AG20443 (cell line): ENCODE results near the gene TBC1D20.
A peak's percentile ranks its signal among the peaks of the same experiment; 100 is the strongest.
"Not testable (repeated sequence)": the region's sequence is repeated elsewhere in the genome, so short reads cannot be mapped to it uniquely, and the experiment has no call there.

Experiments
- DNase-seq: peaks from one replicate; pipeline ENCODE4 v3.0.0; 2012; ENCODE audit warnings: low spot score, mixed read lengths

TBC1D20 gene, protein sequence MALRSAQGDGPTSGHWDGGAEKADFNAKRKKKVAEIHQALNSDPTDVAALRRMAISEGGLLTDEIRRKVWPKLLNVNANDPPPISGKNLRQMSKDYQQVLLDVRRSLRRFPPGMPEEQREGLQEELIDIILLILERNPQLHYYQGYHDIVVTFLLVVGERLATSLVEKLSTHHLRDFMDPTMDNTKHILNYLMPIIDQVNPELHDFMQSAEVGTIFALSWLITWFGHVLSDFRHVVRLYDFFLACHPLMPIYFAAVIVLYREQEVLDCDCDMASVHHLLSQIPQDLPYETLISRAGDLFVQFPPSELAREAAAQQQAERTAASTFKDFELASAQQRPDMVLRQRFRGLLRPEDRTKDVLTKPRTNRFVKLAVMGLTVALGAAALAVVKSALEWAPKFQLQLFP

DNA sequence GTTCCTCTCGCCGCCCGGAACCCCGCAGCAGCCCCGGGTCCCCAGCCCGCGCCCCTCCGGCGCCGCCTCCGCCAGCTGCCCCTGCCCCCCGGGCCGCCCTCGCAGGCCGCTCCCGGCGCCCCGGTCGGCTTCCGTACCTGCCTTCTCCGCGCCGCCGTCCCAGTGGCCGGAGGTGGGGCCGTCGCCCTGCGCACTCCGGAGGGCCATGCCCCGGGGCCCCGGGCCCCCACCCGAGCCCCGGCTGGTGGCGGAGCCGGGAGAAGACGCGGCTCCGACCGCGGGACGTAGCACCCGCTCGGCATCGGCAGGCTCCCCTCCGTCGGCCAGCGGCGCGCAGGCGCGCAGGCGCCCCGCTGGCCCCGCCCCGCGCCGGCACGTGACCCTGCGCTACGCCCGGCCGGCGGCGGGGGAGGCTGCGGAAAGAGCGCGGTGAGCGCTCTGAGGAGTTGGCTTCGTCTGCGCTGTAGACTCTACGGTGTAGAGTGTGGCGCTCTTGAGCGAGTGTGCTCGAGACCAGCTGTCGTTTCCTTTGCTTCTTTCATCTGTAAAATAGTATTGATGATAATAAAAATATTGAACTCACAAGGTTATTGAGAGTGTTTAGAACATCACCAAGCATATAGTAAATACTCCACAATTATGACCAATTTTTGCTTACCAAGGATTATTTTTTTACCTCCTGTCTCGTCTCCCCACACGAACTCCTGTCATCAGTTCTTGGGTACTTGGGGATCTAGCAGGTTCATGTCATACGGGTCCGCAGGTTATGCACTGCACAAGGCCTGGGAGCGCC, at the start of gene TBC1D20:
TSS of gene TBC1D20 (minus strand) at position 335 of the 793 bp plus-strand sequence. CDS start at position 207, 128 bp downstream.
- DNase-seq, result peak; percentile 98

DNA sequence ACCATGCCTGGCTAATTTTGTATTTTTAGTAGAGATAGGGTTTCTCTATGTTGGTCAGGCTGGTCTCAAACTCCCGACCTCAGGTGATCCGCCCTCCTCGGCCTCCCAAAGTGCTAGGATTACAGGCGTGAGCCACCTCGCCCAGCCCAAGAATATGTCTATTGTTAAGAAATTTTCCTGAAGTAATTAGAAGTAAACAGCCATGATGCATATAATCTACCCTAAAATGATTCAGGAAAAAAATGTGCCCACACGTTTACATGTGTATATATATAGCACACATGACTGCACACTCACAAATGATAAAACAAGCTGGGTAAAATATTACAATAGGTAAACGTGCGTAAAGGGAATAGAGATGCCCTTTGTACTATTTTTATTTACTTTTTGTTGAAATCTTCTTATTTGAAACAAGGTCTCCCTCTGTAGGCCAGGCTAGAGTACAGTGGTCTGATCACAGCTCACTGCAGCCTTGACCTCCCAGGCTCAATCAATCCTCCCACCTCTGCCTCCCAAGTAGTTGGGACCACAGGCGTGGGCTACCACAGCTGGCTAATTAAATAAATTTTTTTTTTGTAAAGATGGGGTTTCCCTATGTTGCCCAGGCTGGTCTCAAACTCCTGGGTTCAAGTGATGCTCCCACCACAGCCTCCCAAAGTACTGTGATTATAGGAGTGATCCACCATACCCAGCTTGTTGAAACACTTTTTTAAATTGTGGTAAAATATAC, 48.2 kb upstream of the TBC1D20 start:
- DNase-seq, result not testable (repeated sequence)

GRCh38 chr20:508364-508787, 46.0 kb upstream of the TBC1D20 start:
- DNase-seq, result not testable (repeated sequence)

DNA sequence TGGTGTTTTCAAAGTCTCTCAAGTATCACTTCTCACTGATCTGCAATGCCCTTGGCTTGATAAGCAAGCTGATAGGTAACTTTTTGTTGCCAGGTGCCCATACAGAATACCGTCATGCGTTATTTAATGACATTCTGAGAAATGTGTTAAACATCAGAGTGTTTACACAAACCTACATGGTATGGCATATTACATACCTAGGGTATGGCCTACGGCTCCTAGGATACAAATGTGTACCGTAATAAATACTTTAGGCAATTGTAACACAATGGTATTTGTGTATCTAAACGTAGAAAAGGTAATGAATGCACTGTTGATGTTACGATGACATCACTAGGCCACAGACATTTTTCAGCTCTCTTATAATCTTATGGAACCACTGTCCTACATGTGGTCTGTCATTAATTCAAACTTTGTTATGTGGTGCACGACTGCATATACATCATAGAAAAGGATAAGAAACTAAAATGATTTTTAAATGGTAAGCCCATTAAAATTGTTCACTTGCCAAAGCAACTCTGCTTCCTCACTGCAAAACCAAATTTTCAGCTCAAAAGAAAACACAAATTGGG, 45.5 kb upstream of the TBC1D20 start:
- DNase-seq, result no peak

- no peak for DNase-seq
Observed at GRCh38 chr20:507006-507758, 44.8 kb upstream of the TBC1D20 start.

DNA sequence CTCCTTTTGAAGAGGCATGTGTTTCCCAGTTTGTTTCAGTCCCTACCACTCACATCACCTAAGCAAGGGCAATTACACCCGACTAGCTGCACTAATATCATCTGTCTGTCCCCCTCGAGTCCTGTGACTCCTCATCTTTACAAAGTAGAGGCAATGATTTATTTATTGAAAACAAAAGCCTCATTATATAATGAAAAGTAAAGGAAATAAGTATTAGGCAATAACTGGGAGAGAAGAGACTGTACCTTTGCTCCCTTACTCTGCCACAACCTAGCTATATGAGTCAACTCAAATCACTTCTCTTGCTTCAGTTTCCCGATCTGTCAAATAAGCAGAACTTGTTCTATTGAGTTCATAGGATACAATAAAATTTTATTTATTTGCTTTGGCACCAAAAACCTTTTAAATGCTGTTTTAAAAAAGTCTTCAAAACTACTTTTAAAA, 42.3 kb upstream of the TBC1D20 start:
- no peak for DNase-seq

DNA sequence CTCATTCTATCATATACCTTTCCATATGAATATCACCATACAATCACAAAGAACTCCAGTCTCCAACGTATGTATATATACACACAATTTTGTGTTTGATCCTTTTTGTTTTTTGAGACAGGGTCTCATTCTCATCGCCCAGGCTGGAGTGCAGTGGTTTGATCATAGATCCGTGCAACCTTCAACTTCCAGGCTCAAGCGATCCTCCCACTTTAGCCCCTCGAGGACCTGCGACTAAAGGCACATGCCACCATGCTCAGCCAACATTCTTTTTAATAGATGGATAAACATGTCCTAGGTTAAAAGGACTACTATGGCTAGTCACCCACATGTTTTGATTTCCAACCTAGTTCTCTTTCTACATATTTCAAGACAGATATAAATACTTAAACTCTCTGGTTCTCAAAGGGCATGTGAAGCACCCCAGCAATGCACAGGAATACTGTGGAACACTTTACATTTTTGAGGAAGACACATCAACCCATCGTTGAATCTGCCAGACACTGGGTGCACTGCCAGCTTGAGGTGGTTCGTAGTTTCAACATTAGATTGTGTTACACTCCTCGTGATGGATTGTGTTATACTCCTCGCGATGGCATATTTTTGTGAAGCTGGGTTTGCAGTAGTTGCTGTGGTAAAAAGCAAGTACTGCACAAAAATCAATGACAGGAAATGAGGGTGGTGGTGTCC, 40.9 kb upstream of the TBC1D20 start:
- DNase-seq, result no peak

GRCh38 chr20:497979-498378, 35.6 kb upstream of the TBC1D20 start:
- no peak for DNase-seq

- DNase-seq, result peak; percentile 21
Observed at GRCh38 chr20:496126-496696, 33.9 kb upstream of the TBC1D20 start.

- DNase-seq, result no peak
Observed at GRCh38 chr20:492159-492558, 29.8 kb upstream of the TBC1D20 start.

DNA sequence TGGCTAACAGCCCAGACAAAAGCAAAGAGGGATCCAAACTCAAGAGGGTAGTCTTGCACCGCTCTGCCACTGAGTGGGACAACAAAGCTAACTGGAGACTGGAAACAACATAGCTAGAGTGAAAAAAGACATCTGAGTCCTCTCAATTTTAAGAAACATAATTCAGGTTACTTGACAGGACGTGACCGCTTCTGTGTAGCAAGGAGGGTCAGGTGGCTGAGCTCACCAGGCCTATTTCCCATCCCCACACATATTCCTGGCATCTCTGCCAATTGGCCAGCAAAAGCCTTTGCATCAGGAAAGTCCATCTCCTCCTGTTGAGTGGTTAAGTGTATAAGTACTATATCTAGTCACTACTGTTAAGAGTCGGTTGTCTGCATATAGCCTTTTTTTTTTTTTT, 25.3 kb upstream of the TBC1D20 start:
- DNase-seq, result no peak

GRCh38 chr20:483815-484644, 21.7 kb upstream of the TBC1D20 start:
- DNase-seq, result no peak

- no peak for DNase-seq
Observed at GRCh38 chr20:481167-481566, 18.8 kb upstream of the TBC1D20 start.

DNA sequence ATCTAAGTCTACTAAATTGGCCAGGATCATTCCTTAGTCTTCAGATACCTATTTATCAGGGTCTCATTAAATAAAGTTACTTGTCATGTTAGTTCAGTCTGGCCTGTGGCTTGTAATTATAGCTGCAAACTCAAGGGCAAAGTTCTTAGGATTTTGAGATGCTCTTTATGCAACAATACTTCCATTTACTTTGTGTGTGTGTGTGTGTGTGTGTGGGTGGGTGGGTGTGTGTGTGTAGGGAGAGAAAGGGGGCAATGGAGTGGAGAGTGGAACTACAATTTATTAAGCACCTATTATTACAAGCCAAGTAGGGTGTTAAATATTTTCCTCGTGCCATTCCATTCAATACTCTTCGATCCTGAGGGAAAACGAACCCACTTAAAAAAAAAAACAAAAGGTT, 17.7 kb upstream of the TBC1D20 start:
- DNase-seq, result no peak

GRCh38 chr20:479487-479886, 17.2 kb upstream of the TBC1D20 start:
- DNase-seq, result no peak

GRCh38 chr20:478949-479429, 16.7 kb upstream of the TBC1D20 start:
- peak; percentile 54 for DNase-seq

- peak; percentile 35 for DNase-seq
Observed at GRCh38 chr20:478010-478948, 15.9 kb upstream of the TBC1D20 start.
